Measurements from ENCODE around the gene ERBIN.

ERBIN gene

DNA sequence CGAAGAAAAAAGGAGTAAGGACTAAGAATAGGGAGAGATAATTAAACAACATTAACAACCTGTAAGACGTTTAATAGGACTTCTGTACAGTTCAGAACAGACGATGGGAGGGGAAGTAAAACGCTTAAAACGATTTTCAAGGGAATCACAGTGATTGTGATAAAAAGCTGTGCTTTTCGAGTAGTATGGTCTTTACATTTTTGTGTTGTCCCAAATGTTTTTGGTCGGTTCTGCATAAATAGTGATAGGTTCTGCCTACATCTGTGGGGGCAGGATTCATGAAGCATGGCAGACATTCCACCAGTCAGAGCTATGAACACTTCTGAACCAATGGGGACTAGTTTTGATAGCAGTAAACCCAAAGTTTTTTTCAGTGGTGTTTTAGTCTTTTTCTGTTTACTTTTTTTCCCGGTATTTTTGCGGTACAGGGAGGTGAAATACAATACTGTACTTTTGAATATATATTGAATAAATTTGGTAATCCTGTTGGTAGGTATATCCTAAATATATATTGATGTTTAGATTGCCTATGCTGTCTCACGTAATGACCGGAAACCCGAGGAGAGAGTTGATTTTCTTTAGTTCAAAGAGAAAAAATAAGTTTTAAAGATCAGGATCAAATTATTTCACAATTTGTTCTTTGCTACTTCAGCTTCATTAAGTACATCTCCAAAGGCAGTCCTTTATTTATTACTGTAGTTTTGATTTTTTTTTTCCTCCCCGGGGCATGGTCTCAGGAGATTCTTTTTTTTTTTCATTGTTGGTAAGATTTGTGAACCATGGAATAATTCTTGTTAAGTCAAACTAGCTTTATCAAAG lies 1.3 kb downstream of the ERBIN start:
- no peak for TF ChIP-seq CTCF (conservative IDR thresholded peaks at IDR 0.05)
- no peak for TF ChIP-seq ZFX (IDR thresholded peaks at IDR 0.05)
- no peak overlapping the region for H3K27ac ChIP-seq

DNA sequence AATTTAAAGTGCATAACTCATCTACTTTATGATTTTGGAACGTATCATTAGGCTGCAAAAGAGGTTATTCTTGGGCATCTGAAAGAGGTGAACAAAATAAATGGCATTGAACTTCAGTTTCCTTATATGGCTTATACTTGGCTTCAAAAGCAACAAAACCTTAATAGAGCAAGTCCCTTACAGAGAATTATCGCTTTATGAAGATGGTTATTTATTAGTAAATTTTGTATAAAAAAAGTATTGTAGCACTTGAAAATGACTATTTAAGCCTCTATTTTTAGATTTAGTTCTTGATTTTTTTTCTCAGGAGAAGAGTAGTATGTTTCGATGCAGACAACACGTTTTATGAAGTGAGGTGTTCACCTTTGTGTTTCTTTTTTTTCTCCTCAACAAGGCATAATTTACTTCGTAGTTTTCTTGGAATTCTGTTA lies 2.0 kb downstream of the ERBIN start:
- no peak for TF ChIP-seq ZFX (IDR thresholded peaks at IDR 0.05)
- TF ChIP-seq CTCF (conservative IDR thresholded peaks at IDR 0.05): no peak; the same call in 1 of the 2 replicates
- H3K27ac ChIP-seq: no peak overlapping the region

GRCh38 chr5:65928860-65929259 lies 2.5 kb downstream of the ERBIN start:
- H3K27ac ChIP-seq: no peak overlapping the region
- TF ChIP-seq CTCF (conservative IDR thresholded peaks at IDR 0.05) (no peak), ZFX (IDR thresholded peaks at IDR 0.05) (no peak)

DNA sequence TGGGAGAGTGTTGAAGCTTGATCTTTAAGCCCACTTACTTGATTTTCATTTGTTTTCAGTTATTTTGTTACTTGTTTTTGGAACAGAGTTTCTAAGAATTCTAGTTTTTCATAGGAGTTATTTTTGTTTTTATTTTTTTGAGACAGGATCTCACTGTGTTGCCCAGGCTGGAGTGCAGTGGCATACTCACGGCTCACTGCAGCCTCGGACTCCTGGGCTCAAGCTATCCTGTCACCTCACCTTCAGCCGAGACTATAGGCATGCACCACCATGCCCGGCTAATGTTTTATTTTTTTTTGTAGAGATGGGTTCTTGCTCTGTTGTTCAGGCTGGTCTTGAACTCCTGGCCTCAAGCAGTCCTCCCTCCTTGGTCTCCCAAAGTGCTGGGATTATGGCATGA lies 6.3 kb downstream of the ERBIN start:
- TF ChIP-seq CTCF (conservative IDR thresholded peaks at IDR 0.05) (no peak), ZFX (IDR thresholded peaks at IDR 0.05) (no peak)
- H3K27ac ChIP-seq: no peak overlapping the region

- TF ChIP-seq CTCF (conservative IDR thresholded peaks at IDR 0.05) (no peak), ZFX (IDR thresholded peaks at IDR 0.05) (no peak)
- no peak overlapping the region for H3K27ac ChIP-seq
These were observed 6.9 kb downstream of the ERBIN start for GRCh38 chr5:65933295-65933694.

DNA sequence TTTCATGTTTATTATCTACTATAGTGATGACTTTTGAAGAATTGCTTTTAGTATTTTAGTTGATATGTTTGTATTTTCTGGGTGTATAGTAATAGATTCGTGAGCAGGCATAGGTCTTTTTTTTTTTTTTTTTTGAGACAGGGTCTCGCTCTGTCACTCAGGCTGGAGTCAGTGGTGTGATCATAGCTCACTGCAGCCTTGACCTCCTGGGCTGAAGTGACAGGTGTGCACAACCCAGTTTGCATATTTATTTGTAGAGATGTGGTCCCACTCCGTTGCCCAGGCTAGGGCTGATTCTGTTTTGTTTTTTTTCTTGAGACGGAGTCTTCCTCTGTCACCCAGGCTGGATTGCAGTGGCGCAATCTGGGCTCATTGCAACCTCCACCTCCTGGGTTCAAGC lies 11.9 kb downstream of the ERBIN start:
- H3K27ac ChIP-seq: no peak overlapping the region
- TF ChIP-seq CTCF (conservative IDR thresholded peaks at IDR 0.05): no peak

DNA sequence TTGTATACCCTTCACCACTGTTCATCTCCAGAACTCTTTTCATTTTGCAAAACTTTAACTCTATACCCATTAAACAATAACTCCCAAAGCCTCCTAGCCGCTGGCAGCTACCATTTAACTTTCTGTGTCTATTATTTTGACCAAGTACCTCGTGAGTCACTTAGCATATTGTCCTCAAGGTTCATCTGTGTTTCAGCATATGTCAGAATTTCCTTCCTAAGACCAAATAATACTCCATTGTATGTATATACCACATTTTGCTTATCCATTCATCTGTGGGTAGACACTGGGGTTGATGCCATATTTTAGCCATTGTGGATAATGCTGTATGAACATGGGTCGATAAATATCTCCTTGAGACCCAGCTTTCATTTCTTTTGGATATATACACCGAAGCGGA lies 17.4 kb downstream of the ERBIN start:
- no peak for TF ChIP-seq CTCF (conservative IDR thresholded peaks at IDR 0.05)
- no peak for TF ChIP-seq ZFX (IDR thresholded peaks at IDR 0.05)
- H3K27ac ChIP-seq: no peak overlapping the region
